Omental fat pad (tissue), 4 donors: ENCODE data around the gene HM13. TPM values are rescaled to one million over a fixed set of nuclear protein-coding genes. Genes with fewer than 3 reads are reported as not detected.

Experiments used
- ATAC-seq: fragments of 150-250 bp; one replicate; pipeline ENCODE4 v1.9.1; 2016; ENCODE audit warnings: mild to moderate bottlenecking, moderate library complexity; ENCODE audit not compliant: low FRiP score
- DNase-seq: peaks from one replicate; pipeline ENCODE4 v3.0.0-alpha.2; 2019; ENCODE audit warnings: low spot score
- total RNA-seq, 4 donors: library from RNA; depleted of rRNA; stranded (reverse); fragments of >200 nt; gene quantifications; one replicate each; pipeline ENCODE4 v1.1.0, GENCODE V29; 2016
- TF ChIP-seq, protein P1 (sequence below), 3 donors: fragments of 450-650 bp; IDR thresholded peaks; one replicate each; pipeline ENCODE4 v1.5.1; 2016 to 2017; ENCODE audit warnings: antibody characterized with exemption in 3 of 3, mild to moderate bottlenecking in 3 of 3, moderate library complexity in 2 of 3

The HM13 gene
- total RNA-seq, 4 donors from 2014 or later = 59.7 to 113 (median 83.4) TPM

DNA sequence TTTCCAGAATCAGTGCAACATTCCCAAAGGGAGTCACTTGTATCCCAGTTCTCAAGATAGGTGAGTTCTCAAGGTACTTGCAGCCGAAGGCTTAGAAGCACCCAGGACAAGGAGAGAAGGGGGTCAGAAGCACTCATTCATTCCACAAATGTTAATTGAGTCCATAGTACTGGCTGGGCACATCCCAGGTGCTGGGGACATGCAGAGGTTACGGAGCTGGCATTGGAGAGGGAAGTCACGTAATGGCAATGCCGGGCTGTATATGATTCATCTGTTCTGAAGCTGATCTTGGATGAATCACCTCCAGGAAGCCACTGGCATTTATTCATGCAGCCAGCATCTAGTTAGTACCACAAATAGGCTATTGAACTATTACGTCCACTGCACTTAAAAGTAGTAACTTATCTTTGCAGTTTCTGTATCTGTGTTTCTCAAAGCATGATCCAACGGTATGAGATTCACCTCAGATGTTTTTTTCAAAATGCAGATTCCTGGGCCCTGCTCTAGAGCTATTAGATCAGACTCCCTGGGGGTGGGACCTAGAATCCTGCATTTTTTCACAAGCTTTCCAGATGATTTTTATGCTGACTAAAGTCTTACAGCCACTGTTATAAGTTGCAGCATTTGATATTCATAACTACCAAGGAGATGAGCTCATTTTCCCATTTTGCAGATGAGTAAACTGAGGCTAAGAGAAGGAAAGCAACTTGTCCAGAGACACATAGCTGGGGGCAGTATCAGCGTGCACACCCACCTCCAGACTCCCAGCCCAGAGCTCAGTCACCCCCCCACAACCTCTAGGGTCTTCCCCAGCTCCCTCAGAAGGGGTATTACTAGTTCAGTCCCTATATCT is 46.7 kb downstream of the HM13 start:
- peak; percentile 66 for ATAC-seq
- DNase-seq = no peak
- TF ChIP-seq, protein P1, sequence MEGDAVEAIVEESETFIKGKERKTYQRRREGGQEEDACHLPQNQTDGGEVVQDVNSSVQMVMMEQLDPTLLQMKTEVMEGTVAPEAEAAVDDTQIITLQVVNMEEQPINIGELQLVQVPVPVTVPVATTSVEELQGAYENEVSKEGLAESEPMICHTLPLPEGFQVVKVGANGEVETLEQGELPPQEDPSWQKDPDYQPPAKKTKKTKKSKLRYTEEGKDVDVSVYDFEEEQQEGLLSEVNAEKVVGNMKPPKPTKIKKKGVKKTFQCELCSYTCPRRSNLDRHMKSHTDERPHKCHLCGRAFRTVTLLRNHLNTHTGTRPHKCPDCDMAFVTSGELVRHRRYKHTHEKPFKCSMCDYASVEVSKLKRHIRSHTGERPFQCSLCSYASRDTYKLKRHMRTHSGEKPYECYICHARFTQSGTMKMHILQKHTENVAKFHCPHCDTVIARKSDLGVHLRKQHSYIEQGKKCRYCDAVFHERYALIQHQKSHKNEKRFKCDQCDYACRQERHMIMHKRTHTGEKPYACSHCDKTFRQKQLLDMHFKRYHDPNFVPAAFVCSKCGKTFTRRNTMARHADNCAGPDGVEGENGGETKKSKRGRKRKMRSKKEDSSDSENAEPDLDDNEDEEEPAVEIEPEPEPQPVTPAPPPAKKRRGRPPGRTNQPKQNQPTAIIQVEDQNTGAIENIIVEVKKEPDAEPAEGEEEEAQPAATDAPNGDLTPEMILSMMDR (IDR thresholded peaks at IDR 0.05) = no peak

DNA sequence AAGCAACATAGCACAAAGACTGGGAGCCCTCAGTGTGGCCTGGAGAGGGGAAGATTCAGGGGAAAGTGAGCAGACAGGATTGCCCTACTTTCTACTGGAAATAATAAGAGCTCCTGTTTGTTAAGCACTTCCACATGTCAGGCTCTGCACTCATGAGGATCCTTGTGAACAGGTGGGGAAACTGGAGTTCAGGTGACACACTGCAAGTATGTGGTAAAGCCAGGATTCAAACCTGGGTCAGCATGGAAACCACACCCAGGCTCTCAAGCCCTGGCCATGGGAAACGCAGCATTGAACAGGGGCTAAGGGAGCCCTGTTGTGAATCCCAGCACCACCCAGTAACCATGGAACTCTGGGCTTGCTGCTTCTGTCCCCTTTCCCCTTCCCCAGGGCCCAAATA is 48.0 kb downstream of the HM13 start:
- TF ChIP-seq, protein P1 (IDR thresholded peaks at IDR 0.05) = no peak
- ATAC-seq = no peak

DNA sequence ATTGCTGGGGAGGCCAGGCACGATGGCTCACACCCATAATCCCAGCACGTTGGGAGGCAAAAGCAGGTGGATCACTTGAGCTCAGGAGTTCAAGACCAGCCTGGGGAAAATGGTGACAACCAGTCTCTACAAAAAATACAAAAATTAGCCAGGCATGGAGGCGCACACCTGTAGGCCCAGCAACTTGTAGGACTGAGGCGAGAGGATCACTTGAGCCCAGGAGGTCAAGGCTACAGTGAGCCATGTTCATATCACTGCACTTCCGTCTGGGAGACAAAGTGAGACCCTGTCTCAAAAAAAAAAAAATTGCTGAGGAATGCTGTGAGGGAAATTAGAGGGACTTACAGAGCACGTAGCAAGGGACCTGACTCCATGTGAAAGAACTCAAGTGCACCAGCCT is 50.0 kb downstream of the HM13 start:
- TF ChIP-seq, protein P1 (IDR thresholded peaks at IDR 0.05) = no peak
- ATAC-seq (no peak), DNase-seq (no peak)

More for the DNA sequence above, 48.0 kb downstream of the HM13 start:
- DNase-seq = no peak

DNA sequence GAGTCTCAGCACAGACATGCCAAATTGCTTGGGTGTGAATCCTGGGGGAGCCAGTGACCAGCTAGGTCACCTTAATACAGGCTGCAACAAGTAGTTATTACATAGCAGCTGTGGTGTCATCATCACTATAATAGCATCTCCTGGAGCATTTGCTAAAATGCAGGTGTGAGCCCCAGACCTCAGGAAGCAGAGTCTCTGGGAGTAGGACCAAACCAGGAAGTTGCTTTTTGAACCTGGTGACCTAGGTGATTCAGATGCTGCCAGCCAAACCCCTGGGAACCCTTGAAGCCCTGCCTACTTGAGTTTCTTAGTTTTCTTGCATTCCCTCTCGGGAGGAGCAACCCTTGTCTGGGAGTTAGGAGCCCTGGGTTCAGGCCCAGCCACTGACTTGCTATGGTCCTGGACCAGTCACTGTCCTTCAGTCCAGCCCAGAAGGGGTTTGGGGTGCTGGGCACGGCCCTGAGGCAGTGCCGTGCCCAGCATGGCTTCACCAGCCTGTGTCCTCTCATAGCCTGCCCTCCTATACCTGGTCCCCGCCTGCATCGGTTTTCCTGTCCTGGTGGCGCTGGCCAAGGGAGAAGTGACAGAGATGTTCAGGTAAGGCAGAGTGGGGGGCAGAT is 51.6 kb downstream of the HM13 start:
- TF ChIP-seq, protein P1 (IDR thresholded peaks at IDR 0.05) = no peak
- ATAC-seq (no peak), DNase-seq (no peak)

DNA sequence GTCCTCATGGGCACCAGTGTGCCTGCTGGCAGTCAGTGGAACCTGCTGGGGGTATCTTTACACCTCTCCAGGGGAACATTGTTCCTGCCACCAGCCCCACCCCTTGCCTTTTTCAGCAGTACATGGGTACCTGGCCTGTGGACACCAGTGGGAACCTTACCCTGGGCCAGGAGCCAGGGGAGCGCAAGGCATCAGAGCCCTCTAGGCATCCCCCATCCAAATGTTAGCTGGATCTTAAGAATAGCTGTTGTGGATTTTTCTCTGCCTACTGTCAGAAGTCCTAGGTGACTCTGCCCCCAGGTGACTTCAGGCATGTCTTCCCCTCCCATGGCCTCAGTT is 52.0 kb downstream of the HM13 start:
- no peak for ATAC-seq
- TF ChIP-seq, protein P1 (IDR thresholded peaks at IDR 0.05) = no peak
- no peak for DNase-seq

DNA sequence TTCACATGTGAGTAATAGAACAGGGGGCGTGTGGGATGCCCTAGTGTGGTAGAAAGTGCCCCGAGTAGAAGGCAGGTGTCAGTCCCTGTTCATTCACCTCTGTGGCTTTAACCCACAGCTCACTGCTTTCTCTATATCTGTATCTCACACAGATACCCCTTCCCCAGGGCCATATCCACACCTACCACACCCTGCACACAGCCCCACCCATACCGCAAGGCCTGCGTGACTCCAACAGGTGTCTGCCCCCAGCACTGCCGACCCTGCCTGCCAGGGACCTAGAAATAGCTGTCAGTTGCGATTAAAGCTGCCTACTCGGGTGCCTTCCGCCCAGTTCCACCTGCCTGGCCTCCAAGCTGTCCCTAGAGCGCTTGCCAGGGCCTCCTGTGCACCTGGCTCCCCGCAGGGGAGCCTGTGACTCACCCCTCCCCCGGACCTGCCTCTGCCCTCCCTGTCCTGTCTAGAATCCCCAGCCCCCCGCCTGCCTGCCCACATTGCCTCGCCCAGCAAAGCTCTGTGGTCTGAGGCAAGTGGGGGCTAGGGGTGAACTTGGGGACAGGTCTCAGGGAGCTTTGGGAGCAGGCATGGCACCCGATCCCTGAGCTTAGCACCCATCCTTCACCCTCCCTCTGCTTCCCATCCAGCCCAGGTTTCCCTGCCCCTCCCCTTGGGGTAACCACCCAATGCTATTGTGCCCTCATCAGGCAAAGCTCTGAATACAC is 52.6 kb downstream of the HM13 start:
- DNase-seq (no peak), ATAC-seq (no peak)
- TF ChIP-seq, protein P1 (IDR thresholded peaks at IDR 0.05) = no peak
